Activated CD8-positive, alpha-beta memory T cell treated with anti-CD3 and anti-CD28 coated beads, Interleukin-2, amount 50 U/mL, for 24 hours (primary cell): ENCODE data around the gene SHISA9.
"Not testable (repeated sequence)": the region's sequence is repeated elsewhere in the genome, so short reads cannot be mapped to it uniquely, and the experiment has no call there.

ENCODE experiments used
- DNase-seq: peaks from one replicate; pipeline ENCODE4 v3.0.0-alpha.2; 2020; ENCODE audit errors: extremely low read depth

The SHISA9 gene

DNA sequence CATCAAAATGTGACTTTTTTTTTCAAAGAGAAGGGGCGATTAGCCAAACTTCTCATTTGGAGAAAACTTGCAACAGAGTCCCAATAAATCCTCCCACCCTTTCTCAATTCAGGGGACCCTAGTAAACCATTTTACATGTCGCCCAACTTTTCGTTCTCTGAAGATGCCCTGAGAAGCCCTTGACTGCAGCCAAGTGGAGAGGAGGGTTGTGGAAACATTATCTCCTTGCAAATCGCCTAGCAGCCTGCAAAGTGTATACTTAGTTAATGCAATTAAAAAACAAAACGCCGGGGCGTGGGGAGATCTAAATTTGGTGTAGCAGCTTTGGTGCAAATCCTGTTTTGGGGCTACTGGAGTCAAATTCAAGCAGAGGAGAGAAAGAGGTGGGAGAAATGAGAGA lies 1.2 kb upstream of the SHISA9 start:
- DNase-seq = no peak

- DNase-seq = no peak
Observed at GRCh38 chr16:12900599-12901203, 697 bp upstream of the SHISA9 start.

DNA sequence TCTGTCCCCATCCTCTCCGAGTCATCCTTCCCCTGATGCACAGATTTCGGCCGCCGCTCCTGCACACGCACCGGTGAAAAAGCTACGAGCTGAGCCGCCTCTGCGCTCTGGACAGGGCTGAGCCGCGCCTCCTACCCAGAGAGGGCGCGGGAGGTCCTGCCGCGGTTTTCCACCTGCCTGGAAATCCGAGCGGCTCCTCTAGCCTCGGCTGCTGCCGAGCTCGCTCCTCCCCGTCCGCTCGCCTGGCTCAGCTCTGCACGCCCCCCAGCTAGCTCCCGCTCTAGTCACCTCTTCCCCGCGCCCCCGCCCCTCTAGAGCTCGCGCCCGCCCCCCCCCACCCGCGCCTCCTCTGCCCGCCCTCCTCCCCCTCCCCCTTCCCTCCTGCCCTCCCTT lies 198 bp upstream of the SHISA9 start:
- DNase-seq = no peak

DNA sequence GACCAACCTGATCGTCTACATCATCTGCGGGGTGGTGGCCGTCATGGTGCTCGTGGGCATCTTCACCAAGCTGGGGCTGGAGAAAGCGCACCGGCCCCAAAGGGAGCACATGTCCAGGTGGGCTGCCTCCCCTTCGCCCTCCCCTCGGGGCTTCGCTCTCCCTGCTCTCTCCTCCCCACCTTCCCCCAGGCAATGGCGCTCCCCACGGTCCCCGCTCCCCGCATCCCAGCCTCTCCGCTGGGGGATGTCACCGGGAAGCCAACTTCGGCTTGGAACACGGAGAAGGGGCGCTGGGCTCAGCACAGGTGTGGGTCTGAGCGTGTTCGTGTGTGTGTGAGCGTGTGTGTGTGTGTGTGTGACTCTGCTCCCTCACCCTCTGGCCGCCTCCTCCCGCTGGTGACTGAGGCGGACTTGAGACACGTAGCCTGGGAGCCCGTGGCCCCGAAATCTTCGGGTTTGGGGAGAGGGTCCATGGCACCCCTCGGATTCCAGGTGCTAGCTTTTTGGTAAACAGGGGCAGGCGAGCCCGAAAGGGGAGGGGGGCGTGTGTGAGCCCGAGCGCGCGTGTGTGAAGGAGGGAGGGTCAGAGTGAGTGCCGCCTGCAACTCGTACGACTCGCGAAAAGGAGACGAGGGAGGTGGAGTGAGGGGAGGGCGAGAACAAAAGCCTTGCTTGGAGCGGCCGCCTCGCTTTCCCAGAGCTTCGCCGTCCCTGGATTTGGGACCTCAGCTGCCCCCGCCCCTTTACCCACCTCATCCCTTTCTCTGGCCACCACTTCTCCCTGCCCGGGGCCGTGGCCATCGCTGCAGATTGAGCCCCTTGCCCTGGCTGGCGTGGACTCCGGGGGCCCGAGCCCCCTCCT lies 1.3 kb downstream of the SHISA9 start:
- no peak for DNase-seq

DNA sequence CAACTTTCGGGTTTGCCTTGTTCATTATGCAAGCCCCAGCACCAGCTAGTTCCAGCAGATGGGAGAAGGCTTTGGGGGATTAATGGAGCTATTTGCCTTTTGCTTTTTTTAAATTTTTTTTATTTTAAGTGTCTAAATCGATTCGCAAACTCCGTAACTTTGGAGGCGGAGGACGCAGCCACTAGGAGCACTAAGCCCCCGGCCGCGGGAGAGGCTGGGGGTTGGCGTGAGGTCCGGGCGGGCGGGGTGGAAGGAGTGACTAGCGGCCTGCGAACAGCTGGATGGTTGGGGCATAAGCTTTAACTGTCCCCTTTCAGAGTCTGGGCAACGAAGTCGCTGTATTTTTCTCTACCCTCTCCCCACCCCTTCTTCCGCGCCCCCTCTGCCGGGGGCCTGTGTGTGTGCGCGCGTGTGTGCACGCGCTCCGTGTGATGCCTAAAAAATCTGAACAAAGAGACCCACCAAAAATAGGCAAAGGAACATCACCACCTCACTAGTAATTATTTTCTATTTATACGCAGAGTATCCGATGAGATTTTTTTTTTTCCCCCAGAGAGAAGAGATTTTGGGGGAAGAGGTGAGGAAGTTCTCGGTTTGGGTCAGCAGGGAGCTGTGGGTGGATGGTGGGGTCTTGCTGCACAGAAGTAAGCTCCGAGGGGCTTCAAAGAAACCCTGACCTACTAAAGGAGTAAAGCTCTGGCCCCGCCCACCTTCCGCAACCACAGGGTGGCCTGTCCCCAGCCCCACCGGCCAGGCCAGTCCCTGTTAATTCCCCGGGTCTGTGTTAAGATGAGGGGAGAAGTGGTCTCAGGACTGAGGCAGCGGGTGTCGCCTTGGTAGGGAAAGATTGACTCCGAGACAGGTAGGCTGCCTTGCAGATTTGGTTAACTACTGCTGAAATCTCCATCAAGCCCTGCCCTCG lies 2.3 kb downstream of the SHISA9 start:
- DNase-seq = no peak

DNA sequence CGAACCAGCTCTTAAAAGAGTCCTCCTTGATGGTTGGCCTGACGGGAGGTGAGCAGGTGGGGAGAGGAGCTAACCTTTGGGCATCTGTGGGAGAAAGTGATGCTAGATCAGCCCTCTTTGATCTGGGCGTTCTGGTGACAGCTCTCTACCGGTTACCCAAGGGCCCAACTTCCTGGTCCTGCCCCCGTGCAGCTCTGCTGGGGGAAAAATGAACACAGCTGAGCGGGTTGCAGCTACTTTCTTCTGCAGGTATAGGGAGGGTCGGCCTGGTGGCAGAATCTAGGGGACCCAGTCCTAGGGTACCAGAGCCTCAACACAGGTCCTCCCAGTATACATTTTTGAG lies 2.9 kb downstream of the SHISA9 start:
- DNase-seq = no peak

DNA sequence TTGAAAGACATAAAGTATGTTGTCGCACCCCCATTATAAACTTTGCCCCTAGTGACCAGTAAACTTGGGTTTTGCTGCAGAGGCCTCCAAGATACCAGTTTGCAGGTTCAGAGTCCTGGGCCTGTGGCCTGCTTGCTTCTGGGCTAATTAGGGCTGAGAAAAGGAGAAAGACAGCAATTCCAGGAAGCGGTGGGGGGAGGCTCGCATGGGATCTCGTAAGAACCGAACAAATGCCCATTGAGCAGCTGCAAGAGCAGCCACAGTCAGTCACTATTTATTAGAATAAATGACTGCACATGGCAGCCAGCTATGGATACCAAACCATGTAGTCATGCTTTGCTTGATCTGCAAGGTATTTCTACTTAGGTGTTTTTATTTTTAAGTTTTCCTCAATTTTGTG lies 4.9 kb downstream of the SHISA9 start:
- no peak for DNase-seq

GRCh38 chr16:12906765-12907516 lies 5.5 kb downstream of the SHISA9 start:
- DNase-seq = no peak

DNA sequence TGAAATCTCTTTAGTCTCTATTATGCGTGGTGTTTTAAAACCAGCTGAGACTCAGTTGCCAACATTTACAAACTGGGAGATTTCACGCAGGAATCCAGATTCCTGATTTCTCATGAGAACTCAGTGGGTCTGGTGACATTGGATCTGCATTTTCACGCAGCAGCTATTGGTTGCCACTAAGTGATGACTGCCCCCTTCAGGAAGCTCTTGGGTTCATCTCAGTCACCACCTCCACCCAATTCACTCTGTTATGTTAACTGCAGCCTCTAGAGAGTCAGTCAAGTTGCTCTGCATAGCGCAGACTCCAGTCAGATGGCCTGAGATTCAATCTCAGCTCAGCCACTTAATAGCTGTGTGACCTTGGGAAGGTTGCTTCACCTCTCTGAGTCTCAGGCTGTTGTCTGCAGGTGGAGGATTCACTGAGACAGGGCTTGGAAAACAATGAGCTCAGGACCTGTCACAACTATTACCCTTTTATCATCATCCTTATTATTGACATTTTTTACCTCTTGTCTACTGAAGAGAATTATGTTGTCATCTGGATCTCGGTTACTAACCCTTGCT lies 6.4 kb downstream of the SHISA9 start:
- no peak for DNase-seq

GRCh38 chr16:12917246-12917645 lies 15.8 kb downstream of the SHISA9 start:
- DNase-seq = no peak

GRCh38 chr16:12917653-12918052 lies 16.3 kb downstream of the SHISA9 start:
- no peak for DNase-seq

DNA sequence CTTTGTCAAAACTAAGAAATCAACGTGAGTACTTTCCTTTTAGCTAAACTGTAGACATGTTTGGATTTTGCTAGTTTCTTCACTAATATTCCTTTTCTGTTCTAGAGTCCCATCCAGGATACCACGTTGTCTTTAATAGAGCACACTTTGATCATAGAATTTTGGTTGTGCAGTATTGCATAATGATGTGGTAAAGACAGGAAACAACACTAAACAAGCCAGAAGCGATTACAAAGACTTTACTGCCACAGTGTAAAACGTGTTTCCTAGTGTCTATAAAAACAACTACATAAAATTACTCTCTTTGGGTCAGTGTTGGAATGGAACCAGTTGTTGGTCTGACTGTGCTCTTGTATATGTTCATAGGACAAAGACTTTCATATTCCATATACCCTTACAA lies 19.3 kb downstream of the SHISA9 start:
- no peak for DNase-seq

- not testable (repeated sequence) for DNase-seq
Observed at GRCh38 chr16:12923640-12924039, 22.2 kb downstream of the SHISA9 start.

DNA sequence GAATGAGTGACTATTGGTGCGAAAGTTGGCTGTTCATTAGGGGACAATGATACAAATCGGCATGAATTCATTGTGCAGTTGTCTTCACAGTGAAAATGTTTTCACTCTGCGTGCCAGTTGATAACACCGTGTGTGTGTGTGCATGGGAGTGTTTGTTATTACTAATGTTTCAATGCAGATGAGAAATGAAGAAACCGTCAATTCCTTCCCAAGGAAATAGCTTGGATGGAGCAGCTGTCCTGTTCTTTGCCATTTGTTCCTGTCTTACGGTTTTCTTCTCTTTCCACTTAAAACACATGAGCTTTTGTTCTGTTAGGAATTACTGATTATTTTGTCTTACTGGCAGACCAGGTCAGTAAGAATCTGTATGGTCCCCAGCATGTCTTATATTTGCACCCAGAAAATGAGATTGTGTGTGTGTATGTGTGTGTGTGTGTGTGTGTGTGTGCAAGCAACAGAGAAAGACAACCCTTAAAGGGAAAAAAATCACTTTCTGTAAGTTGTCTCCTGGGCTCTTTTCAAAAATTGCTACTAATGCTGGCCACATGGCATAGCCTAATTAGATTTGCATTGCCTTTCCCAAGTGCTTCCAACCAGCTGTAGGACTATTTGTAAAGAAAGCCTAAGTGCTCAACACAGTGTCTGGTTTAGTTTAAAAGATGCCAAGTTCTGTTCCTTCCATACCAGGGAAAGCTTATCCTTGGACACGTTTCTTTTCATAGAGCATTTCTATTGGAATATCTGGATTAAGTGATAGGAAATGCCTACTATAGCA lies 23.8 kb downstream of the SHISA9 start:
- no peak for DNase-seq

DNA sequence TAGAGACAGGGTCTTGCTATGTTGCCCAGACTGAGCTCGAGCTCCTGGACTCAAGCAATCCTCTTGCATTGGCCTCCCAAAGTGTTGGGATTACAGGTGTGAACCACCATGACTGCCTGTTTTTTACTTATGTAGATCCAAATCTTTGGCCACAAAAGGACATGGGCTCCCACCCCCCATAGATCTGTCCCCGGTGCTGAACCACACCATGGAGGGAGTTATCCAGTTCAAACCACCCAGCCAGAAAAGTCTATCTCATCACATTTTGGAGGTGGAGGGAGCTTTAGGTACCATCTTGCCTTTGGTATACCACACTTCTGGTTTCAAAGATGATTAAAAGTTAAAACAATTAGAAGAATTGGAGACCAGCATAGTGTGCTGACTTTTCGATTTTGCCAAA lies 26.2 kb downstream of the SHISA9 start:
- no peak for DNase-seq

DNA sequence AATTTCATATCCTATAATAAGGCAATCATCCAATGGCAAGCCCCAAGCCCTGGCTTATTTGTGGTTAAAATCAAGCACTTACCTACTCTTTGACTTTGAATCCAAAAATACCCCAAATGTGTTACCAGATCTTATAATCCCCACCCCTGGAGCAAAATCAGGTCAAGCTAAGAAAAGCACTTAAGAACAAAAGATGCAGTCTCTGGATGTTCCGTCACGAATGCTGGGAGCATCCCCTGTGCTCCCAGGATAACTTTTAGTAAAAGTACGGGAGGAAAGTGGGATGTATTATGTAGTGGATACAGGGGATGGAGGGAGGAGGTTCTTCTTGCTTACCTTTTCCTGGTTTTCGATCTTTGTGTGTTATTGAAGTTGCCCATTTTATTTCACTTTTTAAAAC lies 29.5 kb downstream of the SHISA9 start:
- DNase-seq = no peak

- no peak for DNase-seq
Observed at GRCh38 chr16:12936391-12936790, 35.0 kb downstream of the SHISA9 start.

GRCh38 chr16:12941896-12942295 lies 40.5 kb downstream of the SHISA9 start:
- no peak for DNase-seq

- DNase-seq = no peak
Observed at GRCh38 chr16:12942861-12943260, 41.5 kb downstream of the SHISA9 start.

DNA sequence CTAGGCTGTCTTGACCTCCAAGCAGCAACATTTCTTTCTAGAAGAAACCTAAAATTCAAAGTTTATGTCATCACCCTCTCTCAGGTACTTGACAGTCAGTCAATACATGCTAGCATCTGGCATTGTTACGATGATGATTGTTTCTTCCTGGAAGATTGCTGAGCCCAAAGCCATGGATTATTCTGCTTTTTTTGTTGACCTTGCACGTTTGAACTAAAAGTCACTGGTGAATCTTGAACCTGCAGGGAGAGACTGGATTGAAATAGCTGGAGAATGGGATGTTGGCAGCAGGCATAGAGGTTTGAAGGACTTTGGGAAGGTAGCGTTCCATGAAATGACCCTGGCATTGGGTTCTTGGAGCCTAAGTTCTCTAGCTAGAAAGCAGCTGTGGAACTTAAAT lies 42.9 kb downstream of the SHISA9 start:
- no peak for DNase-seq

GRCh38 chr16:12951392-12951791 lies 50.0 kb downstream of the SHISA9 start:
- DNase-seq = no peak
